RCC 7860 (cell line): Measurements from ENCODE around the gene PAK1IP1.
A peak's percentile ranks its signal among the peaks of the same experiment; 100 is the strongest.
"Not testable (repeated sequence)": the region's sequence is repeated elsewhere in the genome, so short reads cannot be mapped to it uniquely, and the experiment has no call there.

ENCODE experiments used
- DNase-seq: peaks from one replicate; pipeline ENCODE4 v3.0.0-alpha.2; 2015; ENCODE audit warnings: low spot score
- FAIRE-seq: peaks from 2 replicates; lab custom pipeline; 2012; peaks lifted over from hg19 to GRCh38; lab: Jason Lieb, UNC

PAK1IP1 gene

GRCh38 chr6:10690651-10691445, 3.9 kb upstream of the PAK1IP1 start:
- no peak for DNase-seq

GRCh38 chr6:10692965-10693538, 1.7 kb upstream of the PAK1IP1 start:
- FAIRE-seq (no peak), DNase-seq (no peak)

More at GRCh38 chr6:10690651-10691445, 3.9 kb upstream of the PAK1IP1 start:
- no peak for FAIRE-seq

GRCh38 chr6:10695086-10695657, 400 bp downstream of the PAK1IP1 start:
- FAIRE-seq (no peak), DNase-seq (no peak)

- no peak for DNase-seq
- no peak for FAIRE-seq
These were observed 1.9 kb downstream of the PAK1IP1 start for GRCh38 chr6:10696655-10697054.

GRCh38 chr6:10713962-10714361, 19.2 kb downstream of the PAK1IP1 start:
- DNase-seq = no peak
- no peak for FAIRE-seq

- DNase-seq (no peak), FAIRE-seq (no peak)
These were observed 24.7 kb downstream of the PAK1IP1 start for GRCh38 chr6:10719296-10719963.

- FAIRE-seq (no peak), DNase-seq (no peak)
These were observed 25.1 kb downstream of the PAK1IP1 start for GRCh38 chr6:10719964-10720264.

GRCh38 chr6:10720265-10720959, 25.6 kb downstream of the PAK1IP1 start:
- no peak for DNase-seq
- no peak for FAIRE-seq

- not testable (repeated sequence) for DNase-seq
These were observed 26.4 kb downstream of the PAK1IP1 start for GRCh38 chr6:10720960-10721849.

GRCh38 chr6:10721850-10722569, 27.2 kb downstream of the PAK1IP1 start:
- no peak for FAIRE-seq

More at GRCh38 chr6:10720960-10721849, 26.4 kb downstream of the PAK1IP1 start:
- not testable (repeated sequence) for FAIRE-seq

GRCh38 chr6:10722570-10722819, 27.7 kb downstream of the PAK1IP1 start:
- DNase-seq = no peak
- no peak for FAIRE-seq

More at GRCh38 chr6:10721850-10722569, 27.2 kb downstream of the PAK1IP1 start:
- DNase-seq = no peak

GRCh38 chr6:10722820-10723566, 28.2 kb downstream of the PAK1IP1 start, which contains the start of gene TMEM14C:
Gene TMEM14C, plus strand, starts transcription at chr6:10723070. Its CDS starts 1,544 bp downstream, at chr6:10724614.
- peak; percentile 93 for DNase-seq
- peak; percentile 63 for FAIRE-seq

GRCh38 chr6:10723567-10723881, 28.8 kb downstream of the PAK1IP1 start:
- FAIRE-seq = no peak

GRCh38 chr6:10725044-10725443, 30.3 kb downstream of the PAK1IP1 start:
- DNase-seq (no peak), FAIRE-seq (no peak)

More at GRCh38 chr6:10723567-10723881, 28.8 kb downstream of the PAK1IP1 start:
- DNase-seq = no peak

GRCh38 chr6:10725716-10726115, 30.9 kb downstream of the PAK1IP1 start:
- FAIRE-seq (no peak), DNase-seq (no peak)

- no peak for DNase-seq
- FAIRE-seq = no peak
These were observed 35.5 kb downstream of the PAK1IP1 start for GRCh38 chr6:10730254-10730653.

GRCh38 chr6:10733151-10733715, 38.5 kb downstream of the PAK1IP1 start:
- no peak for FAIRE-seq

GRCh38 chr6:10733863-10734262, 39.1 kb downstream of the PAK1IP1 start:
- no peak for FAIRE-seq
- DNase-seq = no peak

More at GRCh38 chr6:10733151-10733715, 38.5 kb downstream of the PAK1IP1 start:
- DNase-seq = no peak
